HepG2 (cell line): ENCODE results near the gene MAP3K14.

ENCODE experiments used
- CHD2 ChIP-seq: IDR thresholded peaks from 2 replicates; pipeline ENCODE4 v1.6.1; 2011; ENCODE audit warnings: low read depth, low read length, improper control_type of control experiment
- POLR2AphosphoS5 ChIP-seq: IDR thresholded peaks from 2 replicates; pipeline ENCODE4 v1.6.1; 2012; ENCODE audit warnings: low read depth, low read length
- ZZZ3 ChIP-seq: sonication (generic); formaldehyde crosslinking; IDR thresholded peaks from 2 replicates; pipeline ENCODE4 v1.4.0; 2020; ENCODE audit warnings: missing genetic modification reagents, mild to moderate bottlenecking, borderline replicate concordance

GRCh38 chr17:45222014-45222288 is 94.9 kb downstream of the MAP3K14 start:
- TF ChIP-seq POLR2AphosphoS5 = no peak
- TF ChIP-seq CHD2 = no peak
- no peak for TF ChIP-seq ZZZ3 (CRISPR knock-in tag)
